Progenitor cell of endocrine pancreas (in vitro differentiated cells): ENCODE measurements around the gene ATP2B2. TPM values are rescaled to one million over a fixed set of nuclear protein-coding genes. Genes with fewer than 3 reads are reported as not detected.

Experiments
- DNase-seq: peaks from one replicate; pipeline ENCODE4 v3.0.0; 2021; ENCODE audit warnings: low spot score; ENCODE audit not compliant: unreplicated experiment
- H3K27ac Mint-ChIP-seq: 2 replicates; pipeline ENCODE4 v1.8.0; 2021; ENCODE audit warnings: mild to moderate bottlenecking, moderate library complexity, mixed read lengths
- H3K27me3 Mint-ChIP-seq: 2 replicates; pipeline ENCODE4 v1.8.0; 2021; ENCODE audit warnings: mixed read lengths
- H3K36me3 Mint-ChIP-seq: 2 replicates; pipeline ENCODE4 v1.8.0; 2022; ENCODE audit warnings: mixed read lengths; ENCODE audit not compliant: insufficient read depth
- H3K4me1 Mint-ChIP-seq: 2 replicates; pipeline ENCODE4 v1.8.0; 2021; ENCODE audit warnings: low read depth, mixed read lengths
- H3K4me3 Mint-ChIP-seq: 2 replicates; pipeline ENCODE4 v1.8.0; 2021; ENCODE audit warnings: low read depth, mild to moderate bottlenecking, moderate library complexity, mixed read lengths
- H3K9me3 Mint-ChIP-seq: 2 replicates; pipeline ENCODE4 v1.8.0; 2021; ENCODE audit warnings: low read depth, mixed read lengths
- total RNA-seq: library from RNA; stranded (reverse); gene quantifications from 2 replicates; pipeline ENCODE4 v1.2.1, GENCODE V29; 2021
- TF ChIP-seq, protein P1 (sequence below): fragments of 200-600 bp; sonication (generic); IDR thresholded peaks from one replicate; pipeline ENCODE4 v1.5.0; 2021; ENCODE audit warnings: antibody characterized with exemption, mild to moderate bottlenecking; ENCODE audit not compliant: unreplicated experiment

Gene ATP2B2
- total RNA-seq, 1 donor from 2014 or later, result 0.07 TPM

DNA sequence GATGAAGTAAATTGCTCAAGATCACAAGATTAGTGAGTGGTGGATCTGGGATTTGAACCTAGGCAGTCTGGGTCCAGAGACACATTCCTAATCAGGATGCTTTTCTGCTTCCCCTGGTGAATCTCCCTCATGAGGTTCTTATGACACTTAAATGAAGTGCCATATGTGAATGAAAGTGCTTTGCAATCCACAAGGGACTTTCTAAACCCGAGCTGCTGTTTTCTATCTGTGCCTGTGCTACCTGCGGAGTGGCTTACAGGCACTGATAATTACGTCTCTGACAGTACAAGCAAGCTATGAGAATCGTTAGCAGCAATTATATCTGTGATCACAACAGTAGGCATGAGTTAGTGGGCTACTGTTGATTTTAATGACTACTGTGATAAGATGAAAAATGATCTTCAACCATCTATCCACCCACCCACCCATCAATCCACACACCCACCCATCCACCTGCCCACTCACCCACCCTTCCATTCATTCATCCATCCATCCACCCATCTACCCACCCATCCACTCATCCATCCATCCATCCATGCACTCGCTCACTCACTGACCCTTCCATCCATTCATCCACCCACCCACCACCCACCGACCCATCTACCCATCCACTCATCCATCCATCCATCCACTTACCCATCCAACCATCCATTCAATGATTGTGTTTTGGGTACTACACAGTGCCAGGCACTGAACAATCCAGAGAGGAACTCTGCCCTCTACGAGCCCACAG lies 51.8 kb downstream of the ATP2B2 start:
- H3K4me3 Mint-ChIP-seq, result no peak overlapping the region
- H3K36me3 Mint-ChIP-seq, result no peaks in the 10 kb centered on the region
- peaks cover 42% of the 10 kb centered on the region for H3K27me3 Mint-ChIP-seq
- no peak for DNase-seq
- no peaks in the 10 kb centered on the region for H3K9me3 Mint-ChIP-seq
- TF ChIP-seq, protein P1, sequence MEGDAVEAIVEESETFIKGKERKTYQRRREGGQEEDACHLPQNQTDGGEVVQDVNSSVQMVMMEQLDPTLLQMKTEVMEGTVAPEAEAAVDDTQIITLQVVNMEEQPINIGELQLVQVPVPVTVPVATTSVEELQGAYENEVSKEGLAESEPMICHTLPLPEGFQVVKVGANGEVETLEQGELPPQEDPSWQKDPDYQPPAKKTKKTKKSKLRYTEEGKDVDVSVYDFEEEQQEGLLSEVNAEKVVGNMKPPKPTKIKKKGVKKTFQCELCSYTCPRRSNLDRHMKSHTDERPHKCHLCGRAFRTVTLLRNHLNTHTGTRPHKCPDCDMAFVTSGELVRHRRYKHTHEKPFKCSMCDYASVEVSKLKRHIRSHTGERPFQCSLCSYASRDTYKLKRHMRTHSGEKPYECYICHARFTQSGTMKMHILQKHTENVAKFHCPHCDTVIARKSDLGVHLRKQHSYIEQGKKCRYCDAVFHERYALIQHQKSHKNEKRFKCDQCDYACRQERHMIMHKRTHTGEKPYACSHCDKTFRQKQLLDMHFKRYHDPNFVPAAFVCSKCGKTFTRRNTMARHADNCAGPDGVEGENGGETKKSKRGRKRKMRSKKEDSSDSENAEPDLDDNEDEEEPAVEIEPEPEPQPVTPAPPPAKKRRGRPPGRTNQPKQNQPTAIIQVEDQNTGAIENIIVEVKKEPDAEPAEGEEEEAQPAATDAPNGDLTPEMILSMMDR, result no peak
- H3K27ac Mint-ChIP-seq, result no peak overlapping the region
- no peaks in the 10 kb centered on the region for H3K4me1 Mint-ChIP-seq

DNA sequence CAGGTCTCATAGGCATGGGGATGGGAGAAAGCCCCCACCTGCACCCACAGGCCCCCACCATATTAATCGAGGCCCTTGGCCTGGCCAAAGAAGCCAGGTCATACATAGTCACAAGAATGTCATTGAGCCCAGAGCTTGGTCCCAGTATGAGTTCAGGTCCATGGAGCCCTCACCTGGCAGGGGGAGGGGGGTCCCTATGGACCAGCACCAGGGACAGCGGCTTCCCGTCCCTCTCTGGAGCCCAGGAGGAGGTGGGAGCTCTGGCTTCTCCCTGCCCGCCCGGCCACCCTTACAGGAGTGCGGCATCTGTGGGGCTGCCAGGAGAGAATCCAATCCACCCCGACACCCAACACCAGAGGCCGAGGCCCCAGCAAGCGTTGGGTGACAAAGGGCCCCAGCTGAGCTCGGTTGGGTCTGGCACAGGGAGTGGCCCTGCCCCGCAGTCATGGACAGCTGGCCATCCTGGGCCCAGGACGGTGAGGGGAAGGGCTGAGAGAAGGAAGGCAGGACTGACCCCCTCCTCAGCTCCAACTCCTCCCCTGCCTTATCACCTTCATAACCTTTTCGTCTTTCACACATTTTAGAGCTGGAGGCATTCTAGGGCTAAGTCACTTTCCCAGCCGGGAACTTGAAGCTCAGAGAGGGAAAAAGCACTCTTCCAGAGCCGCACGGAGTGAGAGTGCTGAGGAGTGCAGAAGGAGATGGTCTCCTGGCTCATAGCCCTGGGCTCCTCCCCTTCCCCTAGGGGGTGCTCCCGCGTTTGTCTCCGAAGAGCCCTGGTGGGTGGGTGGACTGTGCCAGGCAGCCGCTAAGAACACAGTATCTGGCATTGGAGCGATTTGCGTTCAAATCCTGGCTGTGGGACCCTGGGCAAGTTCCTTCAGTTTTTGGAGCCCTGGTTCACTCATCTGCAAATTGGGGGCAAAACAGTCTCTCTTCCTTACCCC lies 54.6 kb downstream of the ATP2B2 start:
- no peak for DNase-seq

DNA sequence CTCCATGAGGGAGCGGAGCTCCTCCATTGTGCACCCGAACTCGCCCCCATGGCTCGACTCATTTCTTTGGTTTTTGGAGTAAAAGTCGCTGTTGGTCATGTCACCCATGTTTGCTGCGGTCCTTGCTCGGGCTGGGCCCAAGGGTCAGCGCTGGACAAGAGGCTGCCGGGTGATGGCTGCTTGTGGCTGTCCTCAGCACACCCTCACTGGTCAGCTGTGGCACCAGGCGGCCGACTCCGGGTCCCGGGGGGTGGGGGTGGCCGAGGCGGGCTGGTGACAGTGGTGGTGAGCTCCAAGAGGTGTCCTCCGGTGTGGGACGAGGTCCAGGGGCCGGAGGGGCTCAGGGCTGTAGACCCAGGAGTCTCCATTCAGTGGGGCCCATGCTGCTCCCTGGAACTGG lies 56.0 kb downstream of the ATP2B2 start:
- no peak overlapping the region for H3K4me3 Mint-ChIP-seq
- H3K36me3 Mint-ChIP-seq, result no peaks in the 10 kb centered on the region
- H3K27me3 Mint-ChIP-seq, result peaks cover 46% of the 10 kb centered on the region
- no peak overlapping the region for H3K27ac Mint-ChIP-seq
- no peaks in the 10 kb centered on the region for H3K4me1 Mint-ChIP-seq
- DNase-seq, result no peak
- no peaks in the 10 kb centered on the region for H3K9me3 Mint-ChIP-seq
- TF ChIP-seq, protein P1, result no peak

More for the DNA sequence above, 54.6 kb downstream of the ATP2B2 start:
- H3K9me3 Mint-ChIP-seq, result no peaks in the 10 kb centered on the region
- no peaks in the 10 kb centered on the region for H3K4me1 Mint-ChIP-seq
- H3K36me3 Mint-ChIP-seq, result no peaks in the 10 kb centered on the region
- TF ChIP-seq, protein P1, result no peak
- H3K4me3 Mint-ChIP-seq, result no peak overlapping the region
- peaks cover 44% of the 10 kb centered on the region for H3K27me3 Mint-ChIP-seq
- no peak overlapping the region for H3K27ac Mint-ChIP-seq

DNA sequence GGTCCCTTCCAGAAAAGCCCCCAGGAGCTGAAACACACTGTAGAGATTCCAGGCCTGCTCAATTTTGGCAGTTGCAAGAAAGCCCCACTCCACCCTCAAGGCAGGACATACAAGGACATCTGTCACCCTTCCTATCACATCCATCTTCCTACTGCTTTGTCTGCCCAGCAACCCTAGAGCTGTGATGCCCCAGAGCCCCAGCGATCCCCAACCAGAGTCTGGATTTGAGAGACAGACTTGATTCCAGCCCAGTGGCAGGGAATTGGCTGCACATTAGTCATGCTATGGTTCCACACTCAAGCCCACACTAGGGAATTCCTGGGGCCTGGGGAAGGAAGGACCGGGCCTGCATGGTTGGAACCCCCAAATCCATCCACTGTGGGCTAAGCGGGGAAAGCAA lies 56.8 kb downstream of the ATP2B2 start:
- no peaks in the 10 kb centered on the region for H3K4me1 Mint-ChIP-seq
- DNase-seq, result no peak
- H3K9me3 Mint-ChIP-seq, result no peaks in the 10 kb centered on the region
- TF ChIP-seq, protein P1, result no peak
- H3K36me3 Mint-ChIP-seq, result no peaks in the 10 kb centered on the region
- H3K27ac Mint-ChIP-seq, result no peak overlapping the region
- H3K27me3 Mint-ChIP-seq, result peaks cover 43% of the 10 kb centered on the region
- no peak overlapping the region for H3K4me3 Mint-ChIP-seq

DNA sequence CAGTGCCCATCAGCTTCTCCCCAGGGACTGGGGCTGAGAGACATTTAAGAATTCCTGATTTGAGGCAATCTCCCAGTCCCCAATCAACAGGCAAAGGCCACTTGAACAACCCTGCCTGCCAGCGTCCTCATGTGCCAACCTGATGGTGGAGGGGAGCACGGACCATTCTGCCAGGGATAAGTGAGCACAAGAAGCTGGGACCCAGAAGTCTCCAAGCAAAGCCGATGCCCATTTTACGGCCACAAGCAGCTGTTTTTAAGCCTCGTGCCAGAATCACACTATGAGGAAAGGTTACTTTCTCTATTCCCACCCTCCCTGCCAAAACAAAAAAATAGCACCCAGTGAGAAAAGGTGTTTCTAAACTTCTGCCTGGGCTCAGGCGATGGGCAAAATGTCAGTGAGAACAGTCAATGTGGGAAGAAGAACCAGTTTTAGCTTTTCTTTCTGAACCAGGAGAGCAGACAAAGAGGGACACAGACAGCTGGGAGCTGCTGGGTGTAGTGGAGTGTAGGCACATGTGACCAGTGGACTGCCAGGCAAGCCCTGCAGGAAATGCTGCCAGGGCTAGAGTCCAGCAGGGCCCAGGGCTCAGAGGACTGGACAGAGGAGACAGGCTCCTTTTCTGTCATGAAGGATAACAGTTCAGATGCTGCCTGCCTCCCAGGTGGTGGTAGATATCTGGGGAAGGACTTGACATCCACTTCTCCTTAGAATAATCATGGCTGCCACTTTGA lies 57.7 kb downstream of the ATP2B2 start:
- peaks cover 43% of the 10 kb centered on the region for H3K27me3 Mint-ChIP-seq
- TF ChIP-seq, protein P1, result no peak
- no peak for DNase-seq
- no peaks in the 10 kb centered on the region for H3K4me1 Mint-ChIP-seq
- H3K9me3 Mint-ChIP-seq, result no peaks in the 10 kb centered on the region
- H3K36me3 Mint-ChIP-seq, result no peaks in the 10 kb centered on the region
- no peak overlapping the region for H3K27ac Mint-ChIP-seq
- no peak overlapping the region for H3K4me3 Mint-ChIP-seq
